T-helper 17 cell (primary cell): Measurements from ENCODE around the gene MKX. TPM values are rescaled to one million over a fixed set of nuclear protein-coding genes. Genes with fewer than 3 reads are reported as not detected.

Experiments
- ATAC-seq: fragments of 150-1000 bp; cut with Tn5 transposase; 2 replicates; pipeline ENCODE4 v1.10.0; 2021; ENCODE audit warnings: mild to moderate bottlenecking, moderate library complexity
- DNase-seq, 3 donors: peaks; one replicate each; pipeline versions ENCODE4 v3.0.0 to v3.0.0-alpha.2; 2020 to 2021
- H3K9me3 ChIP-seq: one replicate; pipeline ENCODE4 v1.7.0; 2013; ENCODE audit warnings: low read length, mild to moderate bottlenecking; ENCODE audit not compliant: control insufficient read depth, poor library complexity, severe bottlenecking
- H3K27ac Mint-ChIP-seq: one replicate; pipeline ENCODE4 v1.8.0; 2022; ENCODE audit warnings: mild to moderate bottlenecking, moderate library complexity, mixed read lengths
- H3K27me3 Mint-ChIP-seq: one replicate; pipeline ENCODE4 v1.8.0; 2022; ENCODE audit warnings: mixed read lengths
- H3K36me3 Mint-ChIP-seq: one replicate; pipeline ENCODE4 v1.8.0; 2022; ENCODE audit warnings: low read depth, mixed read lengths
- H3K4me1 Mint-ChIP-seq: one replicate; pipeline ENCODE4 v1.8.0; 2022; ENCODE audit warnings: mild to moderate bottlenecking, mixed read lengths
- H3K4me3 Mint-ChIP-seq: one replicate; pipeline ENCODE4 v1.8.0; 2022; ENCODE audit warnings: mild to moderate bottlenecking, moderate library complexity, mixed read lengths
- total RNA-seq, 4 donors: library from RNA in 2 of 4; stranded (reverse) in 2 of 4; gene quantifications; one replicate each; pipeline ENCODE4 v1.2.3 and lab custom pipeline; 2022 to 2026

The MKX gene
- total RNA-seq, 2 donors from 2014 or later = not detected

DNA sequence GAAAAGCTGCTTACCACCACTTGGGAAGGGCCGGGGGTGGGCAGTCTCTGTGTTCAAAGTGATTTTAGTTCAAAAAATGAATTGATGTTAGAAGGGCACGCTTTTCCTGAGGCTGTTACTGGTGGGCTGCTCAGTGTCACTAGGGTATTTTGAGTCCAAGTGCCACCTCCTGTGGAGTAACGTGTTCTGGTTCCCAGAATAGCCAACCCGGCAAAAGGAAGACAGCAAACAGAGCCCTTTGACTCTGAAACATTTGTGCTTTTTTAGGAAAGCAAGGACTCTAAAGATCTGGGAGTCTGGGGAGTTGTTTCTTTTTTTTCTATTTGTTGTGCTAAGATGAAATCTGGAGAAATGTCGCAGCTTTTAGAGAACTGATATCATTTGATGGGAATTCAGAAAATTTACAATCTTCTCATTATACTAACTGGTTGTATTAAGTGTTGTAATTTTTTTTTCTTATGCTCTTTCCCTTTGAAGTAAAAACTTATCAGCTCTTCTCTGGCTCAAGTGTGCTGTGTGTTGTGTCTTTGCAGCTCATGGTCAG is 66.2 kb downstream of the MKX start:
- H3K9me3 ChIP-seq = no peaks in the 10 kb centered on the region
- H3K36me3 Mint-ChIP-seq = no peaks in the 10 kb centered on the region
- H3K27ac Mint-ChIP-seq = no peak overlapping the region
- peaks cover 21% of the 10 kb centered on the region for H3K27me3 Mint-ChIP-seq
- no peak overlapping the region for H3K4me3 Mint-ChIP-seq
- no peak for ATAC-seq
- DNase-seq = no peak
- H3K4me1 Mint-ChIP-seq = peaks cover 2% of the 10 kb centered on the region

DNA sequence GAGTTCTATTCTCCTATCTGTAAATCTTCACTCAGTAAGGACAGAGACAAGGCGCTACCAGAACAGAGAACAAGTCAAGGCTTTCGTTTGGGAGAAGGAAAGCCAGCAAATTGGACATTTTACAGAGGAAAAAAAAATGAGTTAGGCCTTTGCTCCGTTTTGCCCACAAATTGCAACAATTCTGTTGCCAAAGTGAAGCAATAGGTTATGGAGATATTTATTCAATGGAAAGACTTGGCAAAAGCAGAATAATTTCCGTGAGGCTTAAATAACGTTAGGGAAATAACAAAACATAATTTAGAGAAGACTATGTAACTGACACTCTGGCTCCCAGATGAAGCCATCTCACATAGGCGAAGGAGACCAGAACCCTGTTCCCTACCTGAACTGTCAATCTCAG is 67.5 kb downstream of the MKX start:
- Mint-ChIP-seq H3K27ac (no peak overlapping the region), H3K27me3 (peaks cover 21% of the 10 kb centered on the region), H3K4me3 (no peak overlapping the region), H3K36me3 (no peaks in the 10 kb centered on the region), H3K4me1 (peaks cover 2% of the 10 kb centered on the region)
- DNase-seq (no peak), ATAC-seq (no peak)
- H3K9me3 ChIP-seq = no peaks in the 10 kb centered on the region

DNA sequence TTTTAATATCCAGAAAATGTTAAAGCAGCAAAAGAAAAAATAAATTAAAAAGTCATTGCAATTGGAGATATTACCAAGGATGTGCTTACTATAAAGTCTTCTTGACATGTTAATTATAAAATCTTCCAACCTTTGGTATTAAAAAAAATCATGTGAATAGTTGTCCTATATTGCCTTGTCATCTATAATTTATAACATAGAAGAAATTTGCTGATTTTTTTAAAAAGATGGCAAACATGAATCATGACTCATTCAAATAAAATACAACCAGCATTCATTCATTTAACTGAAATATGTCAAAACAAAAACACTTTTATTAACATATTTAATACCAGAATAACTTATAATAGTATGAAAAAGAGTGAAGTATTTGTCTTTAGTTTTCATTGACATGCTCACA is 72.6 kb downstream of the MKX start:
- no peaks in the 10 kb centered on the region for H3K4me1 Mint-ChIP-seq
- peaks cover 12% of the 10 kb centered on the region for H3K27me3 Mint-ChIP-seq
- H3K4me3 Mint-ChIP-seq = no peak overlapping the region
- no peak for ATAC-seq
- no peak overlapping the region for H3K27ac Mint-ChIP-seq
- no peaks in the 10 kb centered on the region for H3K9me3 ChIP-seq
- no peaks in the 10 kb centered on the region for H3K36me3 Mint-ChIP-seq
- DNase-seq = no peak

DNA sequence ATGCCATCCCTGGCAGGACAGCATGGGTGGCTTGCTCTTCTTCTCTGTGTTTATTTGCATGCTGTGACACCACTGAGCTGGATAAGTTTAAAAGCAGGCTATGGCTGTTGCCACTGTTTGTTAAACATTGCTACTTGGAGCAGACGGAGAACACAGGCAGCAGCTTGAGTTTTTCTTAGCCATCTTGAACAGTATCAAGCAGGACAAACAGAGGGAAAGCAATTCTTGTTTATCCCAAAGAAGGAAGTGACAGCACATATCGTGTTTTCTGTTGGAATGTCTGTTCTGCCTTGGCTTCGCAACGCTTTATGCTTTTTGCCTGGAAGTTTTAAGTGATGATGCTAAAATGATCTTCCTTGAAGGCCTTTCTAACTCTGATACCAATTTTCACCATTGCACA is 73.8 kb downstream of the MKX start:
- H3K9me3 ChIP-seq = no peaks in the 10 kb centered on the region
- Mint-ChIP-seq H3K36me3 (no peaks in the 10 kb centered on the region), H3K4me3 (no peak overlapping the region), H3K4me1 (no peaks in the 10 kb centered on the region), H3K27ac (no peak overlapping the region), H3K27me3 (no peaks in the 10 kb centered on the region)
- ATAC-seq (no peak), DNase-seq (no peak)

DNA sequence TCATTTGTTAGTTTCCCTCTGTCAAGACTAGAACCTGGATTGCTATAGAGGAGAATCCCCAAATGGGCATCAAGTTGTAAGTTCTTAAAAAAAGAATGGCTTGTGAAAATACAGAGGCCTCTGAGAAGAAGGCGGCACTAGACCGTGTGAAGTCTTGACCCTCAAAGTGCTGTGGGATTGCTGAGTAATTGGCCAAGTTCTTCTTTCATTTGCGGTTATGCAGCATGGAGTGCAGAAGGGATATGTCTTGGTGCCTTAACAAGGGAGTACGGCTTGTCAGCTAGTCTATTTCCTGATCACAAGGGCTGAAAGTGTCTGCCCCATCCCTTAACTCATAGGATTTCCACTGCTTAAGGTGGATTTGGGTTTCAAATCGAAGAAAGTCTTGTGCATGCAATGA is 81.2 kb downstream of the MKX start:
- peaks cover 3% of the 10 kb centered on the region for H3K4me1 Mint-ChIP-seq
- no peak for ATAC-seq

DNA sequence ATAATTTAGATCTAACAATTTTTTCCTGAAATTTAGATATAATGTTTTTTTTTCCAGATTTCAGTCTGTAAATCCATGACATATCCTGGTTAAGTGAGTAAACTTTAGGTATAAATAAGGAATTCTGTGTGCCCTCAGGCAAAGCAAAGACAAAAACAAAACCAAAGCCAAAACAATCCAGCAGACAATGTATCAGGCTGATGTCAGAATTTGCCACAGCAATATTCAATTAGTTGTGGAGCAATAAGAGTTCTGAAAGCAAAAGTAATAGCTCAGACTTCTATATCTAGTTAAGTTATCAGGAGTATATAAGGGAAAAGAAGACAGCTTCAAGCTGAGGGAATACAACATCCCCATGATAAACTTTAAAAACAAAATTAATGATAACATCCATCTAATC is 82.0 kb downstream of the MKX start:
- no peak overlapping the region for H3K4me3 Mint-ChIP-seq
- ATAC-seq = no peak
- no peak for DNase-seq
- peaks cover 3% of the 10 kb centered on the region for H3K36me3 Mint-ChIP-seq
- H3K27me3 Mint-ChIP-seq = peaks cover 42% of the 10 kb centered on the region
- H3K27ac Mint-ChIP-seq = no peak overlapping the region
- no peaks in the 10 kb centered on the region for H3K9me3 ChIP-seq
- peaks cover 3% of the 10 kb centered on the region for H3K4me1 Mint-ChIP-seq

More for the DNA sequence above, 81.2 kb downstream of the MKX start:
- Mint-ChIP-seq H3K4me3 (no peak overlapping the region), H3K36me3 (peaks cover 3% of the 10 kb centered on the region), H3K27ac (no peak overlapping the region), H3K27me3 (peaks cover 38% of the 10 kb centered on the region)
- DNase-seq = no peak
- no peaks in the 10 kb centered on the region for H3K9me3 ChIP-seq

DNA sequence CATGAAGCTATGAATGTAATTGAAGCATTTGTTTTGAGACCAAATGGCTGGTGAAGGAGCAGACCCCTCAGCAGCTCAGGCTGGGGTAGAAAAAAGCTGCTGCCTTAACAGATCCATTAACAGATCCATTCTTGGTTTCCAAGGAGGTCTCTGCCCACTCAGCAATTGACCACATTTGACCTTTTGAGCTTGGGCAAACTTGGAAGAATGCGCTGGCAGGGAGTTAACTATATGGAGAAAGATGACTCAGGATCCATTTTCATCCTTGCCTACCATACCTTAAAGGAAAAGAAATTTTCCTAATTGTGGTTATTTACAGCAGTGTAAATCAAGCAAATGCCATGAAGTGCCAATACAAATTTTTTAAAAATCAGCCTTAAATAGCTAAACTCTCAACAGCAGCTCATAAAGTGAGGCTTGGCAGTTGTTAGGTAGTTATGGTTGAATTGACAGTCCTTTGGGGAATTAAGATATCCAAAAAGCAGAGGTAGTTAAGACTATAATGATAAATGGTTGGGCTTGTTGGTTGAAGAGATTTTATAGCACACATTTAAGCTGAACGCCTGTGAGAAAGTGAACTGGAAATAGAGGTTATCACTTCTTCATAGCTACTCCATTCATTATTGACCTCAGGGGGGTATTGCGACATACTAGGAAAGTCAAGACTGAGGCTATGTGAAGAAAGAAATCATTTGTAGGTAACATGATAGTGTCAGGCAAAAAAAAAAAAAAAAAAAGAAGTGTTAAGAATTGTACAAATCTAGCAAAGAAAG is 83.9 kb downstream of the MKX start:
- ATAC-seq = no peak
- no peak overlapping the region for H3K4me3 Mint-ChIP-seq

DNA sequence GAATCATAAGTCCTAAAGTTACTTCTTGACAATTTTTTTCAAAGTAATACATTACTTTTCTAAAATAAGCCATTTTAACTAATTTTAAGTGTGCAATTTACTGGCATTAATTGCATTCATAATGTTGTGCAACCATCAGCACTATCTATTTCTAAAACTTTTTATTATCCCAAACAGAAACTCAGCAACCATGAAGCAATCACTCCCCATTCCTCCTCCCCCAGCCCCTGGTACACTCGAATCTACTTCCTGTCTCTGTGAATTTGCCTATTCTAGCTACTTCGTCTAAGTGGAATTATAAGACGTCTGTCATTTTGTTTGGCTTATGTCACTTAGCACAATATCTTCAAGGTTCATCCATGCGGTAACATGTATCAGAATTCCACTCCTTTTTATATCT is 84.9 kb downstream of the MKX start:
- no peaks in the 10 kb centered on the region for H3K9me3 ChIP-seq
- no peak for ATAC-seq
- Mint-ChIP-seq H3K27ac (no peak overlapping the region), H3K4me1 (peaks cover 11% of the 10 kb centered on the region), H3K4me3 (no peak overlapping the region), H3K27me3 (peaks cover 53% of the 10 kb centered on the region), H3K36me3 (peaks cover under 1% of the 10 kb centered on the region)
- DNase-seq = no peak

More for the DNA sequence above, 83.9 kb downstream of the MKX start:
- Mint-ChIP-seq H3K4me1 (peaks cover 7% of the 10 kb centered on the region), H3K27me3 (peaks cover 53% of the 10 kb centered on the region), H3K36me3 (peaks cover 3% of the 10 kb centered on the region), H3K27ac (no peak overlapping the region)
- DNase-seq = no peak
- no peaks in the 10 kb centered on the region for H3K9me3 ChIP-seq

DNA sequence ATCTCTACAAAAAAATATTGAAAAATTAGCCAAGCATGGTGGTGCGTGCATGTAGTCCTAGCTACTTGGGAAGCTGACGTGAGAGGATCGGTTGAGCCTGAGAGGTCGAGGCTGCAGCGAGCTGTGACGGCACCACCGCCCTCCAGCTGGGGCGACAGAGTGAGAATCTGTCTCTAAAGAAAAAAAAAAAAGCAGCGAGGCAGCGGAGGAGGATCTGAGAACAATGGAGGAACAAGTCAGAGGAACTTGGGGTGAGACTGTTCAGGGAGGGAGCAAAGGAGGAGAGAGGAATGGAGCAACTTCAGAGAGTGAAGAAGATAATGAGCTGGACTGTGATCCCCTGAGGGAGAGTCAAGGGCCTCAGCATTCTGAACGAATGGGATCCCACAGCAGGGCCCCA is 85.4 kb downstream of the MKX start:
- peaks cover 12% of the 10 kb centered on the region for H3K4me1 Mint-ChIP-seq
- no peaks in the 10 kb centered on the region for H3K9me3 ChIP-seq
- DNase-seq (no peak), ATAC-seq (no peak)
- peaks cover 1% of the 10 kb centered on the region for H3K36me3 Mint-ChIP-seq
- peaks cover 56% of the 10 kb centered on the region for H3K27me3 Mint-ChIP-seq
- H3K4me3 Mint-ChIP-seq = no peak overlapping the region
- H3K27ac Mint-ChIP-seq = no peak overlapping the region

DNA sequence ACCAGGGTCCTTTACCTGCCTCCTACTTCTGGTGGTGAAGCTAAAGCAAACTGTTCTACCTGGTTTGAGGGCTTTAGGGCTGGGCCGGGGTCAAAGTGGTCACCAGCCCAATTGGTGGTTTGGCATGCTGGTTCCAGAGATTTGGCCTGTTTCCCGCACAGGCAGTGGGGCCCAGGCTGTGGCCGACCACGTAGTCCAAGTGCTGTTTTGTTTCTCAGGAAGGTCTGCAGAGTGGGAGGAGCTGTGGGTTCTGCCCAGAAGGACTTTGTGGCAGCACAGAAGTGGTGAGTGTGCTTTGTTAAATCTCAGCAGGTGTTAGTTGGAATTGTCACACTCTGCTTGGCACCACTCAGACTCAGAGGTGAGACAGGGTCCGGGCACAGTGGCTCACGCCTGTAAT is 85.8 kb downstream of the MKX start:
- Mint-ChIP-seq H3K36me3 (peaks cover 2% of the 10 kb centered on the region), H3K4me3 (no peak overlapping the region), H3K27ac (no peak overlapping the region), H3K27me3 (peaks cover 58% of the 10 kb centered on the region), H3K4me1 (peaks cover 14% of the 10 kb centered on the region)
- ATAC-seq (no peak), DNase-seq (no peak)
- no peaks in the 10 kb centered on the region for H3K9me3 ChIP-seq

DNA sequence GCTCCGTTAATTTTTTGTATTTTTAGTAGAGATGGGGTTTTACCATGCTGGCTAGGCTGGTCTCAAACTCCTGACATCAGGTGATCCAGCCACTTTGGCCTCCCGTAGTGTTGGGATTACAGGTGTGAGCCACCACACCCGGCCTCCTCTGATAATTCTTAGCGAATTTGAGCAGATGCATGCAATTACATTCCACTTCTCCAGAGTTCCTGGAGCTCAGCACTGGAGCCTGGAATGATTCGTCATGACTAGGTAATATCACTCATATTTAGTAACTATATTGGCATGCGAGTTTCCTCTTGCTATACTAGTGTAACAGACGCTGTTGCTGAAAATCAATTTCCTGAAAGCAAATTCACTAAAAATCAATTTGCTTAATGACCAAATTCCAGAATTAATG is 86.8 kb downstream of the MKX start:
- Mint-ChIP-seq H3K27me3 (peaks cover 52% of the 10 kb centered on the region), H3K4me3 (no peak overlapping the region), H3K4me1 (peaks cover 14% of the 10 kb centered on the region), H3K27ac (peak overlapping the region; percentile 16), H3K36me3 (peaks cover 2% of the 10 kb centered on the region)
- no peaks in the 10 kb centered on the region for H3K9me3 ChIP-seq
- ATAC-seq = no peak
- DNase-seq = no peak

DNA sequence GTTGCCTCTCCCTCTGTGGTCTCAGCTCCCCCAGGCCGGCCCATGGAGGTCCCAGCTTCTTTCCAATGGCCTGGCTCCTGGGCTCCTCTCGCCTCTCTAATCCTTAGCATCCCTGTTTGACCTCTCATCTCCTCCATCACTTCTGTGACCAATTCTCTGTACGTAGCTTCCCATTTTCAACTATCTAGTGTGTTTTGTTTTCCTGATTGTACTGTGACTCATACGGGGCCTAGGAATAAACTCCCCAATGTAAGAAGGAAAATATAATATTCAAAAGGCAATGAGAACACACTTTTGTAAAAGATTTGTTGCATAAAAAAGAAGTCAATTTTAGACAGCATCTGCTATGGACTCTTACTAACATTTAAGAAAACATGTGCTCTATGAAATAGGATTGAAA is 90.3 kb downstream of the MKX start:
- DNase-seq (no peak), ATAC-seq (no peak)
- H3K4me3 Mint-ChIP-seq = no peak overlapping the region
- no peaks in the 10 kb centered on the region for H3K9me3 ChIP-seq
- peaks cover 12% of the 10 kb centered on the region for H3K4me1 Mint-ChIP-seq
- H3K27ac Mint-ChIP-seq = peak overlapping the region; percentile 83
- H3K27me3 Mint-ChIP-seq = peaks cover 51% of the 10 kb centered on the region
- peaks cover 8% of the 10 kb centered on the region for H3K36me3 Mint-ChIP-seq

DNA sequence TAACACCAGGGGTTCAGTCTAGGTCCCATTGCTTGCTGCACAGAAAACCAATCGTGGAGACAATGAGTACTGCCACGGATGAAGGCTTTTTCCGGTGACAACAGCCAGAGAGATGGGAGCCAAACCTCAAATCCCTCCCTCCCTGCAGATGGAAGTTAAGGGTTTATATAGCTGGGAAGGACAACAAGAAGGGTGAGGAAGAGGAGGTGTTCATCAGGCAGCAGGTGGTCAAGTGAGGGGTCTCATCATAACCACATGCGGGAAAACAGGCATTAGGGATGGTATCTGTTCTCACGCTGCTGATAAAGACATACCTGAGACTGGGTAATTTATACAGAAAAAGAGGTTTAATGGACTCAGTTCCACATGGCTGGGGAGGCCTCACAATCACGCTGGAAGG is 91.3 kb downstream of the MKX start:
- no peaks in the 10 kb centered on the region for H3K9me3 ChIP-seq
- Mint-ChIP-seq H3K27ac (no peak overlapping the region), H3K36me3 (peaks cover 8% of the 10 kb centered on the region), H3K27me3 (peaks cover 50% of the 10 kb centered on the region), H3K4me1 (peaks cover 12% of the 10 kb centered on the region), H3K4me3 (peak overlapping the region; percentile 8)
- no peak for ATAC-seq
- no peak for DNase-seq

DNA sequence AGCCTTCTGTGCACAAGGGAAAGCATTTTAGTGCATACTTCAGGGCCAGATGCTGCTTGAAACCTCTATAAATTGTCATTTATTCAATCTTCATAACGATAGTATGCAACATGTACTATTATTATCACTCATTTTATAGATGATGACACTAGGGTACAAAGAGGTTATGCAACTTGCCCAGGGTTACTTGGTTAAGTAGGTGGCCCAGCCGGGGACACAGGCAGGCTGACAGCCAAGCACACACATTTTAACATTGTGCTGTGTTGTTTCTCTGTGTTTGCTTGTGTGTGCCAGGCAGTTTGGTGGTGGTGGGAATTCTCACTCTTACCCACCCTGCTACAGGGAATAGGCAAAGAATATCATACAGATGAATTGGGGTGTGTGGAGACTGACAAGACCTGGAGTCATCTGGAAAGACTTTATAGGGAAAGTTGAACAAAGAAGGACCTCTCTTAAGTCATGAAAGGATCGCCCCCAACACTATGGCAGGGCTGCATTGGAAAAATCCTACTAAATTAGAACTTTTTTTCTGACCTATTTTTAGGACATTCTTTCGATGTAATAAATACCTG is 98.9 kb downstream of the MKX start:
- Mint-ChIP-seq H3K36me3 (no peaks in the 10 kb centered on the region), H3K4me1 (no peaks in the 10 kb centered on the region), H3K4me3 (no peak overlapping the region), H3K27me3 (peaks cover 43% of the 10 kb centered on the region), H3K27ac (no peak overlapping the region)
- DNase-seq (no peak), ATAC-seq (no peak)
- no peaks in the 10 kb centered on the region for H3K9me3 ChIP-seq
